ENCODE data around the gene CEP70.

The CEP70 gene

GRCh38 chr3:138587374-138587773, 6.7 kb downstream of the CEP70 start:
- TF ChIP-seq TCF4 (CRISPR knock-in tag; IDR thresholded peaks at IDR 0.05; ENCODE audit: borderline replicate concordance): no peak
- no peak for TF ChIP-seq RARB (CRISPR knock-in tag; IDR thresholded peaks at IDR 0.05)
- TF ChIP-seq CSRNP3 (CRISPR knock-in tag; IDR thresholded peaks at IDR 0.05): no peak
- TF ChIP-seq POU6F1 (CRISPR knock-in tag; IDR thresholded peaks at IDR 0.05; ENCODE audit: borderline replicate concordance, low read depth): no peak
- TF ChIP-seq ZFP3 (CRISPR knock-in tag; IDR thresholded peaks at IDR 0.05): no peak
- TF ChIP-seq CSDC2 (CRISPR knock-in tag; IDR thresholded peaks at IDR 0.05): no peak
- no peak for TF ChIP-seq BACH2 (CRISPR knock-in tag; IDR thresholded peaks at IDR 0.05; ENCODE audit: borderline replicate concordance)
- TF ChIP-seq ZNF70 (CRISPR knock-in tag; IDR thresholded peaks at IDR 0.05): no peak
- TF ChIP-seq ARNTL (CRISPR knock-in tag; IDR thresholded peaks at IDR 0.05; ENCODE audit: borderline replicate concordance, low read depth): no peak
- TF ChIP-seq TSHZ2 (CRISPR knock-in tag; IDR thresholded peaks at IDR 0.05): no peak
- no peak for TF ChIP-seq ISL1 (CRISPR knock-in tag; IDR thresholded peaks at IDR 0.05)
- TF ChIP-seq TOX (CRISPR knock-in tag; IDR thresholded peaks at IDR 0.05; ENCODE audit: borderline replicate concordance): no peak
- no peak for TF ChIP-seq ZC3H10 (CRISPR knock-in tag; IDR thresholded peaks at IDR 0.05)
- TF ChIP-seq PPARA (CRISPR knock-in tag; IDR thresholded peaks at IDR 0.05; ENCODE audit: borderline replicate concordance): no peak
- TF ChIP-seq PATZ1 (CRISPR knock-in tag; IDR thresholded peaks at IDR 0.05; ENCODE audit: borderline replicate concordance): no peak
- TF ChIP-seq SNAI2 (CRISPR knock-in tag; IDR thresholded peaks at IDR 0.05): no peak
- TF ChIP-seq ZNF565 (CRISPR knock-in tag; conservative IDR thresholded peaks at IDR 0.05; ENCODE audit: low read depth): no peak
- TF ChIP-seq OSR1 (CRISPR knock-in tag; IDR thresholded peaks at IDR 0.05): no peak
- TF ChIP-seq GLIS3 (CRISPR knock-in tag; IDR thresholded peaks at IDR 0.05): no peak

GRCh38 chr3:138578961-138579574, 15.0 kb downstream of the CEP70 start:
- no peak for TF ChIP-seq ZNF565 (CRISPR knock-in tag; conservative IDR thresholded peaks at IDR 0.05; ENCODE audit: low read depth)
- TF ChIP-seq ZNF70 (CRISPR knock-in tag; IDR thresholded peaks at IDR 0.05): no peak
- no peak for TF ChIP-seq CSDC2 (CRISPR knock-in tag; IDR thresholded peaks at IDR 0.05)
- TF ChIP-seq ARNTL (CRISPR knock-in tag; IDR thresholded peaks at IDR 0.05; ENCODE audit: borderline replicate concordance, low read depth): no peak
- TF ChIP-seq ESRRG (CRISPR knock-in tag; IDR thresholded peaks at IDR 0.05): no peak
- TF ChIP-seq POU6F1 (CRISPR knock-in tag; IDR thresholded peaks at IDR 0.05; ENCODE audit: borderline replicate concordance, low read depth): no peak
- no peak for TF ChIP-seq ZNF8 (CRISPR knock-in tag; IDR thresholded peaks at IDR 0.05)
- no peak for TF ChIP-seq OSR1 (CRISPR knock-in tag; IDR thresholded peaks at IDR 0.05)
- no peak for TF ChIP-seq CREB5 (CRISPR knock-in tag; IDR thresholded peaks at IDR 0.05; ENCODE audit: low read depth)
- no peak for TF ChIP-seq ZFP30 (CRISPR knock-in tag; IDR thresholded peaks at IDR 0.05)
- TF ChIP-seq PPARA (CRISPR knock-in tag; IDR thresholded peaks at IDR 0.05; ENCODE audit: borderline replicate concordance): no peak
- no peak for TF ChIP-seq TOX (CRISPR knock-in tag; IDR thresholded peaks at IDR 0.05; ENCODE audit: borderline replicate concordance)
- ATAC-seq: no peak

More at GRCh38 chr3:138587374-138587773, 6.7 kb downstream of the CEP70 start:
- no peak for ATAC-seq
